VCaP (cell line): Measurements from ENCODE around the gene RPL22.

Experiments
- H3K27ac ChIP-seq: fragments of 450-650 bp; 2 replicates; pipeline ENCODE4 v1.5.1; 2017
- TF ChIP-seq, protein P1 (sequence below): fragments of 450-650 bp; conservative IDR thresholded peaks from 2 replicates; pipeline ENCODE4 v1.5.1; 2017; ENCODE audit warnings: mild to moderate bottlenecking, moderate library complexity

The RPL22 gene

DNA sequence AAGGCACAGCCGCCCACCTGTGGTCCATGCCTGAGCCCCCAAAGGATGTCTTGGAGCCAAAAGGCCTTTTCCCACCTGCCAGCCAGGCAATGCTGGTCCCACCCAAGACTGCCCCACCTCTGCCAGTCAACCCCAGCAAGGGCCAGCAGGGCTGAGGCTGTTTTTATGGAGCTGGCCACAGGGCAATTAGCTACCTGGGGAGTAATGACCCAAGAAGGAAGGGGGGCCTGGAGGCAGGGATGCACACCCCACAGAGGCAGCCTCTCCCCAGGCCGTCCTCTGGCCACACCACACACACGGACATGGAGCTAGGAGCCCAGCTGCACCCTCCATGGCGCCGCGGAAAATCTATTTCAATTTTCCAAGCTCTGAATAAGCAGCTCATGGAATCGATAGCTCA lies 46.5 kb downstream of the RPL22 start:
- TF ChIP-seq, protein P1, sequence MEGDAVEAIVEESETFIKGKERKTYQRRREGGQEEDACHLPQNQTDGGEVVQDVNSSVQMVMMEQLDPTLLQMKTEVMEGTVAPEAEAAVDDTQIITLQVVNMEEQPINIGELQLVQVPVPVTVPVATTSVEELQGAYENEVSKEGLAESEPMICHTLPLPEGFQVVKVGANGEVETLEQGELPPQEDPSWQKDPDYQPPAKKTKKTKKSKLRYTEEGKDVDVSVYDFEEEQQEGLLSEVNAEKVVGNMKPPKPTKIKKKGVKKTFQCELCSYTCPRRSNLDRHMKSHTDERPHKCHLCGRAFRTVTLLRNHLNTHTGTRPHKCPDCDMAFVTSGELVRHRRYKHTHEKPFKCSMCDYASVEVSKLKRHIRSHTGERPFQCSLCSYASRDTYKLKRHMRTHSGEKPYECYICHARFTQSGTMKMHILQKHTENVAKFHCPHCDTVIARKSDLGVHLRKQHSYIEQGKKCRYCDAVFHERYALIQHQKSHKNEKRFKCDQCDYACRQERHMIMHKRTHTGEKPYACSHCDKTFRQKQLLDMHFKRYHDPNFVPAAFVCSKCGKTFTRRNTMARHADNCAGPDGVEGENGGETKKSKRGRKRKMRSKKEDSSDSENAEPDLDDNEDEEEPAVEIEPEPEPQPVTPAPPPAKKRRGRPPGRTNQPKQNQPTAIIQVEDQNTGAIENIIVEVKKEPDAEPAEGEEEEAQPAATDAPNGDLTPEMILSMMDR = no peak
- no peak overlapping the region for H3K27ac ChIP-seq

DNA sequence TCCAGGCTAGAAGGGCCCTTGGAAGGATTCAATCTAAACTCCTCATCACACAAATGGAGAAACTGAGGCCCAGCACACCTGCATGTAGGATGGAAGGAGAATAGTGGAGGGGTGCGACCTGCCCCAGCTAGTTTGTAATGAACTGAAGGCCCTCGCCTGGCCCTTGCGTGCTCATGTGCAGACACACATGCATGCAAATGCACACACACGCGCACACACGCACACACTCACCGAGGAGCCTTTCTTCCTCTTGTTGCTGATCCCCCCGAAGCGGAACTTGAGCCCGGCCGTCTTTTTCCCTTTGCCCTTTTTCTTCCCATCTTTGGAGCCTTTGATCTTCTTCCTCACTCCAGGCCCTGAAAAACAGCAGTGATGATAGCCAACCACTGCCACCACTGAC lies 47.2 kb downstream of the RPL22 start:
- TF ChIP-seq, protein P1 = no peak
- no peak overlapping the region for H3K27ac ChIP-seq

DNA sequence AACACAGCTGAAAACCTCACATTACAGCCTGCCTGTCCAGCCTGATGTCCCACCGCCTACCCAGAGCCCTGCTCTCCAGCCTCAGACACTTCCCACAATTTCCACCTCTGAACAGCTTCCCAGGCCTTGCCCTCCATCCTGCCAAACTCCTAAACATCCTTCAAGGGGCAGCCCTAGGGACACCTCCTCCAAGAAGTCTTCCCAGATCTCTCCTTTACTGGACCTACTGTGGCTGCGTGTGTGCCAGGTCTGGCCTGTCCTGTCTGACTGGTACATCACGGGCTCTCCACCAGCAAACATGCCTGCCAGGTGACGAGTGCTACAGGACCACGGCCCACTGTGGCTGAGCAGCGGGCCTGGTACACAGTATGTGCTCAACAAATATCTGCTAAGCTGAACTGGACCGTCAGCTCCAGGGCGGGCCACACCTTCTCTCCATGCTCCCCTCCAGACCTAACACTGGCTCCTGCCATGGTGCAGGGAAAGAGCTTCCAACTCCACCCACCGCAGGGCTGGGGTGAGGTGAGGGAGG lies 48.0 kb downstream of the RPL22 start:
- H3K27ac ChIP-seq = no peak overlapping the region
- TF ChIP-seq, protein P1 = no peak

DNA sequence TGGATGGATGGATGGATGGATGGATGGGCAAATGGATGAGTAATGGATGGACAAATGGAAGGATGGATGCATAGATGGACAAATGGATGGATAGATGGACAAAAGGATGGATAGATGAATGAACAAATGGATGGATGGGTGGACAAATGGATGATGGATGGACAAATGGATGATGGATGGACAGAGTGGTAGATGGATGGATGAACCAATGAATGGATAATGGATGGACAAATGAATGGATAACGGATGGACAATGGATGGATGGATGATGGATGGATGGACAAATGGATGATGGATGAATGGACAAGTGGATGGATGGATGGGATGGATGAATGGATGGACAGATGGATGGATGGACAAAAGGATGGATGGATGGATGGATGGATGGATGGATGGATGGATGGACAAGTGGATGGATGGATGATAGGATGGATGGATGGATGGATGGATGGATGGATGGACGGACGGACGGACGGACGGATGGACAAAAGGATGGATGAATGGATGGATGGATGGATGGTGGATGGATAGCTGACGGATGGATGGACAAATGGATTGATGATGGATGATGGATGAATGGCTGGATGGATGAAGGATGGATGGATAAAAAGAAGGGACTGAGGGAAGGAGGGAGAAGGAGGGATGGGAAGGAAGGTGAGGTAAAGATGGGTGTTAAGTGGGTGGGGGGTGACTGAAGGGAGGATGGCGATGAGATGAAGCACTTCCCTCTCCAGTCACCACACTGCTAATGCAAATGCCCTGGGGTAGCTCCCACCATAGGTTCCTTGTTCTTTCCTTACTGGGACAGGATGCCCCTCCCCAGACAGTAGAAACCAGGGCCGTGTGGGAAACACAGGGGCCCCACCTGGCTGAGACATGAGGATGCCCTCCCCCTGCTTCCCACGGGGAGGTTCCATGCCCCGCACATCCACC lies 49.1 kb downstream of the RPL22 start:
- H3K27ac ChIP-seq = no peak overlapping the region
- TF ChIP-seq, protein P1 = no peak

DNA sequence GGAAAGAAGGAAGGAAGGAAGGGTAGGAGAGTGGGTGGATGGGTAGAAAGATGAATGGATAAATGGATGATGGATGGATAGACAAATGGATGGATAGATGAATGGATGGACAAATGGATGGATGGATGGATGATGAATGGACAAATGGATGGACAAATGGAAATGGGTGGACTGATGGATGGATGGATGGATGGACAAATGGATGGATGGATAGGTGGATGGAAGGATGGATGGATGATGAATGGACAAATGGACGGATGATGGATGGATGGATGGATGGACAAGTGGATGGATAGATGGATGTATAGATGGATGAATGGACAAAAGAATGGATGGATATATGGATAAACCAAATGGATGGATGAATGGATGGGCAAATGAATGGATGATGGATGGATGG lies 49.8 kb downstream of the RPL22 start:
- no peak overlapping the region for H3K27ac ChIP-seq
- TF ChIP-seq, protein P1 = no peak

DNA sequence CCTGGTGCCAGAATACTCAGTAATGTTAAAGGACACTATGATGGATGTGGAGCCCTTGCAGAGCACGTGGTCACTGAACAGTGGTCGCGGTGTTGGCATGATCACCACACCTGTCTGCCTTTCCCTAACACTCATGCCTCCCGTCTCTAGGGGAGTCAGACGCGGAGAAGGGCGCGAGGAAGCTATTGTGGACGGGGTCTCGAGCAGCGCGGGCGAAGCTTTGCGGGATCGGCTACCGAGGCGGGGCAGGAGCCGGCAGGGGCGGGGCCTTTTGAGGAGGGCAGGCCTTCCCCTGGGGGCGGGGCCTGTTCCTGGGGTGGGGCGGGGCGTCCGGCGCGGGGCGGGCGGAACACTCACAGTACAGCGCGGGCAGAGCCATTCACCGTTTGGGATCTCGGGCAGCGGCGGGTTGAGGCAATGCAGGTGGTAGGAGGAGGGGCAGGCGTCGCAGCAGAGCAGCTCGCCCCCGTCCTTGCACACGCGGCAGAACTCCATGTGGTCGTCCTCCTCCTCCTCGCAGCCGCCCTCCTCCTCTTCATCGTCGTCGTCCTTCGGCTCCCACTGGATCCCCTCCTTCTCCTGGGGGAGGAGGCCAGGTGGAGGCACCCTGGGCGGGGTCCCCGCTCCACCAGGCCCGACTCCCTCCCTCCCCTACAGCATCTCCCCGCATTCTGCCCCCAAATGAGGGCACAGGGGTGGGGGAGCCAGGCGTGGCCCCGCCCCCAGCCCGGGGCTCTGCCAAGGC lies 50.7 kb downstream of the RPL22 start:
- H3K27ac ChIP-seq = no peak overlapping the region
- TF ChIP-seq, protein P1 = no peak

DNA sequence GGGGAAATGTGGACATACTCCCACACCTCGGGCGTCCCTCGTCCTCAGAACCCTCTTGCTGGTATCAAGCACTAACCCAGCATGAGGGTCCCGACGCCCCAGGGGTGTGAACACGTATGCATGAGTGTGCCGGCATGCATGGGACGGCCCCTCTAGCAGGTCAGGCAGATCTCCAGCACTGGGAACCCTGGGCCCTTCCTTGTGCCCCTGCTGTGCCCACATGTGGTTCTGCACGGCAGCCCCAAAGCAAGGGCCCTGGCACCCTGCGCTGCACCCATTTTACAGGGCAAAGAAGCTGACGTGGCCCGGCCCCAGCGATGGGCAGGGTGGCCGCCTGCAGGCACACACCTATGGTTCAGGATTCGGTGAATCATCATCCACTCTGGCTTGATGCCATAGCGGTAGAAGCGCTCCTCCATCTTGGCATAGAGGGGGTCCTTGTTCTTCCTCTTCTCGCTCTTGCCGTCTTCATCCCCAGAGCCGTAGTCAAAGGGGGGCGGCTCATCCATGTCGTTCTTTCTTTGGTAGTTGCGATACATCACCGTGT lies 53.5 kb downstream of the RPL22 start:
- TF ChIP-seq, protein P1 = no peak
- no peak overlapping the region for H3K27ac ChIP-seq
